Limb (tissue), 2 donors: ENCODE data around the gene SELE.

Experiments used
- DNase-seq, 2 donors: peaks; one replicate each; pipeline ENCODE4 v3.0.0-alpha.2; 2016; ENCODE audit errors: extremely low spot score in 2 of 2

SELE gene

DNA sequence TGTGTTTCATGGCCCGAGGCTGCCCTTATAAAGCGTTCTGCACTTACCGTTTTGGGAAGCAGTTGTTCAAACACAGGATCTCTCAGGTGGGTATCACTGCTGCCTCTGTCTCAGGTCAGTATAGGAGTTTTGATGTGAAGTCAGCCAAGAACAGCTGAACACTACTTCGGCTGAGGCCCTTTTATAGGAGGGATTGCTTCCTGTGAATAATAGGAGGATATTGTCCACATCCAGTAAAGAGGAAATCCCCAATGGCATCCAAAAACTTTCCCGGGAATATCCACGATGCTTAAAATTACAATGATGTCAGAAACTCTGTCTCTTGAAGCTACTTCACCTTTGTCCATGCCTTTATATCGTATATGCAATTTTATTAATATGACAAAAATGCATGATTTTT, at the start of gene SELE:
TSS of gene SELE (minus strand) at position 156 of the 400 bp plus-strand sequence. CDS start 467 bp downstream, outside the sequence.
- DNase-seq: no peak

- DNase-seq: no peak
Measured at GRCh38 chr1:169782596-169782995, 48.7 kb upstream of the SELE start.

DNA sequence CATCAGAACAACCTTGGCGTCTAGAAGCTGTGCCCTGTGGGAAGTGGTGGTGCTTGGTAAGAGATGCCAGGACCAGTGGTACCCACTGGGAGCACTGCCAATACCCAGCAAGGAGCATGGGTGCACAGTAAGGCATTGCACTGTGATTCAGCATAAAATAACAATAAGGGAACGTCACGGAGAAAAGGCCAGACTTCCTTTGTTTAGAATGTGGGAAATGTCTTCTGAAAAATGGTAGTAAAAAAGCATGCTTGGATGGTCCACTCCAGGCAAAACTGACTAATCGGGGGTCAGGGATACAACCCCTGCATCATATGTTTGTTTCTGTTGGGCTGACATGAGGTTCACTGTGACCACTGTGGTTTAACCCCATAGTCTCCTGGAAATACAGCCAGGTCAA, 46.1 kb upstream of the SELE start:
- DNase-seq: no peak

DNA sequence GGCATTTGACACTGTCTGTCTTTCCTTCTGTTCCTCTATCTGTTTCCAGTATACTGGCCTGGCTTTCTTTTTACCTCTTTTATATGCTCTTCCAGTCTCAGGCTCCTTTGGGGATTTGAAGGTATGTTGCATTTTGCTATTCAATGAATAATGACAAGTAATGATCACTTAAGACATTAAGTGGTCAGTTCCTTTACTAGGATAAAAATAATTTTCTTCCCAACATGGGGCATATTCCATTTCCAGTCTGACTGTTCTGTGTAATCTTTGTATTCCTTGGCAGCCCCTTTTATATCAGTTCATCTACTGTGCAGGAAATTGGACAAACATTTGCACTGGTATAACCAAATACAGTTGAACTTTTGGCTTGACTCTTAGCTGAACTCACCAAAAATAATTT, 45.3 kb upstream of the SELE start:
- DNase-seq: no peak

- DNase-seq: no peak
Measured at GRCh38 chr1:169776440-169776839, 42.6 kb upstream of the SELE start.

GRCh38 chr1:169768161-169768560, 34.3 kb upstream of the SELE start:
- no peak for DNase-seq

GRCh38 chr1:169765580-169766331, 31.9 kb upstream of the SELE start:
- DNase-seq: no peak

GRCh38 chr1:169764919-169765318, 31.0 kb upstream of the SELE start:
- DNase-seq: no peak

DNA sequence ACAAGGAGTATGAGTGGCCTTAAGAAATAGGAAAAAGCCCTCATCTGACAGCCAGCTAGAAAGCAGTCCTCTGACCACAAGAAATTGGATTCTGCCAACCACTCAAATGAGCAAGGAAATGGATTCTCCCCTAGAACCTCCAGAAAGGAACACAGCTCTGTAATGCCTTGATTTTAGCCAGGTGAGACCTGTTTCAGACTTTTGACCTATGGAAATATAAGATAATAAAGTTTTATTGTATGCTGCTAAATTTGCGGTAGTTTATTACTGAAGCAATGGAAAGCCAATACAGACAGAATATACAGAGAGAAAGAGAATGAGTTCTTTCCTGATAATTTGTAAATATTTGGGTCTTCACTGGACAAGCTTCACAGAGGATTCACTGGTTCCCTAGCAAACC, 28.8 kb upstream of the SELE start:
- no peak for DNase-seq

DNA sequence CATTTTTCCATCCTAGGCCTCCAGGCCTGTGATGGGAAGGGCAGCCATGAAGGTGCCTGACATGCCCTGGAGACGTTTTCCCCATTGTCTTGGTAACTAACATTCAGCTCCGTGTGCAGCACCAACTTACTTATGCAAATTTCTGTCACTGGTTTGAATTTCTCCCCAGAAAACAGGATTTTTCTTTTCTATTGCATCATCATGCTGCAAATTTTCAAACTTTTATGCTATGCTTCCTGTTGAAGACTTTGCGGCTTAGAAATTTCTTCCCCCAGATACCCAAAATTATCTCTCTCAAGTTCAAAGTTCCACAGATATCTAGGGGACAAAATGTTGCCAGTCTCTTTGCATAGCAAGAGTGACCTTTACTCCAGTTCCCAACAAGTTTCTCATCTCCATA, 25.2 kb upstream of the SELE start:
- no peak for DNase-seq

DNA sequence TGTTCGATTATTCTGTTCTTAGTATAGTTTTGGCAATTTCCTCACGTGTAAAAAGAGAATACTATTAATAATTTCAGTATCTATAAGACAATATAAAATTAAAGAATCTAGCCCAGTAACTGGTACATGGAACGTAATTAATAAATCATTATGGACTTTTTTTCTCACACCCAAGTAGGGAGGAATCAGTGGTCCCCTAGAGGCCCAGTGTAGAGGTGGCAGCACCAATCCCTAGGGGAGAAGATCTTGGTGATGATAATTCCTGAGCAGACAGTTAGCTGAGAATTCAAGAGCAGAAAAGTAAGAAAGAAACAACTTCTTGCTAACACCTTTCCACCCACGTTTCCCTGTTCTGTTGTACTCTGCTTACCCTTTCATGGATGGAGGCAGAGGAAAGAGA, 19.7 kb upstream of the SELE start:
- DNase-seq: no peak

- no peak for DNase-seq
Measured at GRCh38 chr1:169750041-169750440, 16.2 kb upstream of the SELE start.

DNA sequence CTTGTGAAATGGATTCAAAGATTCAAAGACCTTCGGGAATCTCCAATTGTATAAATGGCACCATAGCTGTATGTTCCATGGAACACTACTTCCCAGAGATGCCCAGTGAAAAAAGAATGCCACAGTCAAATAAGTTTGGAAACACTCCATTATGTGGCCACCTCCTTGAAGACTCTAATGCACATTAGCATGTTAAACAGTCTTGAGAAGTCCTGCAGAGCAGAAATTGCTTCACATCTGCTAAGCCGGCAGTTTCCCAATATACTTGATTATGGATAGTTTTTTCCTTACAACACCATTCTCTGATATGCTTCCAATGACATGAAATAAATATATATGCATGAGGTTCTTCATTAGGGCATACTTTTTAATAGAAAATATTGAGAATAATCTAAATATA, 12.7 kb upstream of the SELE start:
- DNase-seq: no peak

DNA sequence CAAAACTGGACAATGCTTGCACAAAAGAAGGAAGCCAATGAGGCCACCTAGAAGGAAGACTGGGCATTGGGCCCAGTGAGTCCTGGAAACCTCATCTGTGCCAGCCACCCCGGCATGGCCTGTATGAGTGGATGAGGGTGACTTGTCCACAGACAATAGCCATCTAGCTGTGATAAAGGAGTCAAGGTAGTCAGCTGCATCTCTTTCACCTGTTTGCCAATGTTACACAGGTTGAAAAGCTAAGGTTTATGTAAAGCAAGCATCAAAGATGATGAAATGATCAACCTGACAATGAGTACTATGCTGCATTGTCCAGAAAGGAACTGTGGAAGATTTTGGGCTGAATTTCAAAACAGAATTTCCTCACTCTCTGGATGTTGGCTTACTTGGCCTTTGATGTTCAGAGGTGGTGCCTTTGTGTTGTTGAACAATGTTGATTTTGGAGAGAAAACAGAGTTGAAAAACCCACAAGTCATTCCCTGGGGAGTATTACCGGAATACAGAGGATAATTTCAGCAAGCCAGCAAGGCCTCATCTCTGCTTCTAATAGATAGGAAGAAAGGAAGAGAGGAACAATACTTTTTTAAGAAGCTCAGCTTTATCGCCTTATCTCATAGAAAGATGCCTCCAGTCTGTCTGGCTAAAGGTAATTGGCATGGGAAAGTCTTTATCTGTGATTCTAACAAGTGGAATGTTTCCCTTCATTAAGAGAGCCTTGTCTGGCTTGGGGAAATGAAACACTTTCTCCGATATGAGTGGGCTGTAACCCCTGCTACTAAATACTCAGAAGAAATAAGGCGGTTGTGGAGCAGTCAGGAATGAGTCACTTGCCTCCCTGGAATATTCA, 11.4 kb upstream of the SELE start:
- no peak for DNase-seq

DNA sequence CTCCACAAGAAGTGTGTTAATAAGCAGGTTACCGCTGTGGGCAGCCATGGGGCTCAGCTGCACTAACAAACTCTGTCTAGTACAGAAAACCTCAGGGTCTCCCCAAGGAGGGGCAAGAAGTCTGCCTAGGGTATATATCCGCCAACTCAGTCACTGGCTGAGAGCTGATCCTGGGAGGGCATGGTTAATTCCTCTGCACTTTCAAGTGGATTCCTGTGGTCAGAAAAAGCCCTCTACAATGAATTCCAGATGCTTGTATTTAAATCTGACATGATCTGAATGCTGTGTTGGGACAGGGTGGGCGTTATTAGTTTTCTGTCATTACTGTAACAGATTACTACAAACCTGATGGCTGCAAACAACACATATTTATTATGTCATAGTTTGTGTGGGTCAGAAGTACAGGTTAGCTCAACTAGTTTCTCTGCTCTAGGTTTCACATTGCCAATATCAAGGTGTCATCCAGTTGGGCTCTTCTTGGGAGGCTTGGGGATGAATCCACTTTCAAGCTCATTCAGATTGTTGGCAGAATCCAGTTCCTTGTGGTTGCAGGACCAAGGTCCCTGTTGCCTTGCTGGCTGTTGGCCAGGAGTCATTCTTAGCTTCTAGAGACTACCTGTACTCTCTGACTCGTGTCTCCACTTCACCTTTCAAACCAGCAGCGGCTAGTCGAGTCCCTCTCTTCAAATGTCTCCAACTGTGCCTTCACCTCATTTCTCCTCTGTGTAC, 8.0 kb upstream of the SELE start:
- peak; percentile 26 to 36 for DNase-seq

DNA sequence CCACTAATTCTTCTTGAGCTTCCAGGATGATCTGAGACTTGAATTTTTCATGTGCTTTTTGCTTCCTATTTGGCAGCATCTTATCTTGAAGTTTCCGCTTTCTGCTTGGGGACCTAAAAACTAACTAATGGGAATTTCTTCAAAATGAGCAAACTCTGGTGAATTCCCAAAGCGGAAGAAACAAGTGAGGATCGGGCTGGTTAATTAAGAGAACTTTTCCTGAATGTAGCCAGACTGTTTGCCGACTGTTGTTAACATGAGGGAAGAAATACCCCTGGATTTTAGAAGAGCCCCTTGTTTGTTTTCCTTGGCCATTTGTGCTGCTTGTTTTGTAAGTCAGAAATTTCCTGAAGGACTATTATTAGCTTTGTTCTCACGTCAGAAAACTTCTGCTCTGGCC, 6.1 kb upstream of the SELE start:
- no peak for DNase-seq

DNA sequence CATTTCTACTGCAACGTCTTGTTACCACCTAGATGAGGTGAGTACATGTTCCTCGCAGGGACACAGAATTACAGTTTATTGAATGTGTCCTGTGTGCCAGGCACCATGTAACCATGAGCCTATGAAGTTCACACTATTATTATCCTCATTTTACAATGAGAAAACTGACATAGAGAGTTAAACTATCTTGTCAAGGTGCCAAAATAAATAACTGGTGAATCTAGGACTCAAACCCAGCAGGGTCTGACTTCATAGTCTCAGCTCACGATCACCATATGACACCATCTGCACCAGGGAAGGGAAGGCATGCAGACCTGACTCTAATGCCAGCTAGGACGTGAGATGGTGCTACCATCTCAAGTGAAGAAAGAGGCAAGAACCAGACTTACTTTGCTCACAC, 2.4 kb downstream of the SELE start:
- DNase-seq: no peak

DNA sequence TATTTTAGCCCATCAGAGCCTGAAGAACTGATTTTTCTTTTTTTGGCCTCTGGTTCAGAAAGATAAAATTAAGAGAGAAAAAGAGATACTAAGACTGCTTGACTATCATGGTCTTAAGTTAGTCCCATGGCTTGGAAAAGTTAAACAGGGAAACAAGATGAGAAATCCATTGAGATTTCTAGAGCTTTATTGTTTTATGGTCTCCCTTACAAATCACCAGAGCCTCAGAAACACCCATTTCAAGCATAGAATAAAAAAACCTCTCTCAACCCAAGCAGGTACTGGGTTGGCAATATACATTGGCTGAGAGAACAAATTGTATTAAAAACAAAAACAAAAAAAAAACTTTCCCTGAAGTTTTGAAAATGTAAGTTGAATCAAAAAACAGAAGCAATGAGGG, 3.9 kb downstream of the SELE start:
- no peak for DNase-seq

DNA sequence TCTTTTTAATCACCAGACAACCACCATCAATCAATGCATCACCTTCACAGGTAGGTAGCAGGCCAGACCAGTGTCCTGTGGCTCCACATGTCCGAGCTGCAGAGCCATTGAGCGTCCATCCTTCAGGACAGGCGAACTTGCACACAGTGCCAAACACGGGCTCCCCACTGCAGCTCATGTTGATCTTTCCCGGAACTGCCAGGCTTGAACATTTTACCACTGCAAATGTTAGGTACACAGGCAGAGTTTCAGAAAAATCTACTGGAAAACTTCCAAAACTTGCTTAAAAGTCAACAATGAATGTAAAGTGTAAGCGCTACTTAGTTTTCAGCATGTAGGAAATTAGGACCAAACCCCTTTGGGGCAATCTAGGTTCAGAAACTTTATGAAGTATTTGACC, 6.6 kb downstream of the SELE start:
- DNase-seq: no peak

DNA sequence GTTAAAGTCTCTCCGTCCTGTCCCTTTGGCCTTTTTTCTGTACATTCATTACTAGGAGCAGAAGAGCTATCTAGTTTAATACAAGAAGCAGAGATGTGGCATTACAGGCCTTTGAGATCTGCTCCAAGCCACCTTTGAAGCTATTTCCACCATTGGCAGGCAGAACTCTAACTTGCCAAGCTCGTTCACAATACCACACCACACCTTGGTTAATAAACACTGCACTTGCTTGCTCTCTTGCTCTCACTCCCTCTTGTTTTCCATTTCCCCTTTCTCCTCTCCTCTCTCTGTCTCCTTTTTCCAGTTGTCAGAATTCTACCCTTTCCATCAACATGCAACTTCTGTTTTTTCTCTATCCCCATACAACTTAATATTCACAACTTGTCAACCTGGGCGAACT, 7.0 kb downstream of the SELE start:
- no peak for DNase-seq

DNA sequence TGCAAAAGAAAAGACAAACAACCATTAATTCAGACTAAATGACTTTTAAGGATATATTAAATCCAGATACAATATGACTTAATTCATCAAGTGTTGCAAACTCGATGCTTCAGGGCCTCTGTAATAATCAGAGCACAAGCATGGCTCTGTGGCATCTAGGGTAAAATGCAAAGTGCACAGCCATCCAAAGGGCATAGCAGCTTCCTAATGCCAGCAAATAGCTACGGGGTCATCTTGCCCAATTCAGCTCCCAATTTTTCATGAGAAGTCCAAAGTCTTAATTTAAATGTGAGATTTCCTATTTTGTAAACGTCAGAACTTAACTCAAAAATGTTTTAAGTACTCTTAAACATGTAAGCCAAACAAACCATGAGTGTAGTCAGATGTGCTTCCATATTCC, 7.9 kb downstream of the SELE start:
- DNase-seq: no peak

- DNase-seq: no peak
Measured at GRCh38 chr1:169724168-169724567, 9.7 kb downstream of the SELE start.
